ENCODE results near the gene CHAF1A.

GRCh38 chr19:4379383-4380253 lies 22.8 kb upstream of the CHAF1A start:
- TF ChIP-seq CTCF (conservative IDR thresholded peaks at IDR 0.05): no peak
- no peak for TF ChIP-seq ZFX (IDR thresholded peaks at IDR 0.05)
